ENCODE data around the gene CPT1A.

DNA sequence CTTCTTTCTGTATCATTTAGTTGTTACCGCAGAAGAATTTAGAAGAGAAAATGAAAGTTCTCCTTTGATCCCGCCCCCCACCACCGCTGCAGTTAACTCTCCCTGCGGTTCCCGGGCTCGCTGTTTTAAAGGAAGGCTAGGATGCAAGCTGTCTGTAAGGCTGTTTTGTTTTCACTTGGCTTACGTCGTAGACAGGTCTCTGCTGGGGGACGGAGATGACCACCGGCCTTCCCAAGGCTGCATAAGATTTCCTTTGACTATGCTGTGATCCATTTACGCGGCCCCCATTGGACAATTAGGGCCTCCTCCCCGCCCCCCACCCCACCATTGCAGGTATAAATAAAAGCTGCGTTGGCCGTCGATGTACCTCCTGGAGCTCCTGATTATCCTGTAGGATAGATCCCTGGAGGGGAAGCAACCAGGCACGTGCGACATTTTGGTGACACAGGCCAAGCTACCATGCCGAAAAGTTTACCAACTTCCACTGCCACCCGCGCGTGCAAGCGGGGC is 1.4 kb upstream of the CPT1A start:
- TF ChIP-seq EZH2 (IDR thresholded peaks at IDR 0.05; ENCODE audit: borderline replicate concordance, control insufficient read depth, low read depth, low read length), result no peak
- TF ChIP-seq SUZ12 (IDR thresholded peaks at IDR 0.05; ENCODE audit: unreplicated experiment), result no peak
- TF ChIP-seq, protein P1, sequence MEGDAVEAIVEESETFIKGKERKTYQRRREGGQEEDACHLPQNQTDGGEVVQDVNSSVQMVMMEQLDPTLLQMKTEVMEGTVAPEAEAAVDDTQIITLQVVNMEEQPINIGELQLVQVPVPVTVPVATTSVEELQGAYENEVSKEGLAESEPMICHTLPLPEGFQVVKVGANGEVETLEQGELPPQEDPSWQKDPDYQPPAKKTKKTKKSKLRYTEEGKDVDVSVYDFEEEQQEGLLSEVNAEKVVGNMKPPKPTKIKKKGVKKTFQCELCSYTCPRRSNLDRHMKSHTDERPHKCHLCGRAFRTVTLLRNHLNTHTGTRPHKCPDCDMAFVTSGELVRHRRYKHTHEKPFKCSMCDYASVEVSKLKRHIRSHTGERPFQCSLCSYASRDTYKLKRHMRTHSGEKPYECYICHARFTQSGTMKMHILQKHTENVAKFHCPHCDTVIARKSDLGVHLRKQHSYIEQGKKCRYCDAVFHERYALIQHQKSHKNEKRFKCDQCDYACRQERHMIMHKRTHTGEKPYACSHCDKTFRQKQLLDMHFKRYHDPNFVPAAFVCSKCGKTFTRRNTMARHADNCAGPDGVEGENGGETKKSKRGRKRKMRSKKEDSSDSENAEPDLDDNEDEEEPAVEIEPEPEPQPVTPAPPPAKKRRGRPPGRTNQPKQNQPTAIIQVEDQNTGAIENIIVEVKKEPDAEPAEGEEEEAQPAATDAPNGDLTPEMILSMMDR (IDR thresholded peaks at IDR 0.05 in 2 of 3, conservative IDR thresholded peaks at IDR 0.05 in 1 of 3; ENCODE audit: control insufficient read depth in 2 of 3, extremely low read depth in 1 of 3, insufficient read depth in 1 of 3, low read depth in 3 of 3, low read length in 3 of 3), result no peak
- TF ChIP-seq POLR2AphosphoS5 (IDR thresholded peaks at IDR 0.05; ENCODE audit: low read length), result no peak
- no peak for TF ChIP-seq JUND (IDR thresholded peaks at IDR 0.05; ENCODE audit: low read depth, low read length)
- TF ChIP-seq DPF2 (IDR thresholded peaks at IDR 0.05), result no peak
- TF ChIP-seq, protein P2, sequence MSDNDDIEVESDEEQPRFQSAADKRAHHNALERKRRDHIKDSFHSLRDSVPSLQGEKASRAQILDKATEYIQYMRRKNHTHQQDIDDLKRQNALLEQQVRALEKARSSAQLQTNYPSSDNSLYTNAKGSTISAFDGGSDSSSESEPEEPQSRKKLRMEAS (IDR thresholded peaks at IDR 0.05; ENCODE audit: low read depth, low read length), result no peak
- no peak for TF ChIP-seq POLR2A (IDR thresholded peaks at IDR 0.05; ENCODE audit: low read depth, low read length)
- TF ChIP-seq SIN3A (IDR thresholded peaks at IDR 0.05; ENCODE audit: low read depth, low read length), result no peak
- no peak for TF ChIP-seq EP300 (IDR thresholded peaks at IDR 0.05; ENCODE audit: borderline replicate concordance in 1 of 2, control insufficient read depth in 1 of 2, low read depth in 2 of 2, low read length in 2 of 2)
- no peak for TF ChIP-seq WRNIP1 (IDR thresholded peaks at IDR 0.05; ENCODE audit: borderline replicate concordance, low read depth, low read length)
- TF ChIP-seq HDGF (IDR thresholded peaks at IDR 0.05), result no peak
- TF ChIP-seq, protein P3, sequence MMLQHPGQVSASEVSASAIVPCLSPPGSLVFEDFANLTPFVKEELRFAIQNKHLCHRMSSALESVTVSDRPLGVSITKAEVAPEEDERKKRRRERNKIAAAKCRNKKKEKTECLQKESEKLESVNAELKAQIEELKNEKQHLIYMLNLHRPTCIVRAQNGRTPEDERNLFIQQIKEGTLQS (IDR thresholded peaks at IDR 0.05; ENCODE audit: borderline replicate concordance, extremely low read depth, low read depth, low read length), result no peak
